Measurements from ENCODE around the gene MAN2B2. TPM values are rescaled to one million over a fixed set of nuclear protein-coding genes. Genes with fewer than 3 reads are reported as not detected.

The MAN2B2 gene
- total RNA-seq, 1 experiment from 2014 or later: 20.5 TPM

- no peaks in the 10 kb centered on the region for H3K27me3 ChIP-seq (replicated peaks; ENCODE audit: control insufficient read depth, insufficient read depth, low read length)
- H3K4me3 ChIP-seq (ENCODE audit: low read depth, low read length): no peak overlapping the region
- ChIA-PET POLR2A (no interaction called here), CTCF (no interaction called here)
- no peaks in the 10 kb centered on the region for H3K9me3 Mint-ChIP-seq (ENCODE audit: unreplicated experiment)
- H3K4me1 Mint-ChIP-seq (ENCODE audit: low read depth, unreplicated experiment): no peaks in the 10 kb centered on the region
- no peaks in the 10 kb centered on the region; the same call in 1 of the 2 replicates for H3K4me1 ChIP-seq
- BruUV-seq (replicated peaks): no TSS peak
- intact Hi-C loops (cut with micrococcal nuclease; ENCODE audit: unreplicated experiment): loop anchor here (10.0 kb wide), 1 partner anchor 62 kb away; no protein-coding TSS in a partner anchor
- H3K27me3 Mint-ChIP-seq (ENCODE audit: insufficient read depth, unreplicated experiment): no peaks in the 10 kb centered on the region
- no peak overlapping the region for H3K27ac Mint-ChIP-seq (ENCODE audit: unreplicated experiment)
- no peak for TF ChIP-seq CTCF (IDR thresholded peaks at IDR 0.05; ENCODE audit: insufficient read depth in 1 of 2, low read depth in 1 of 2, low read length in 1 of 2, severe bottlenecking in 1 of 2, unreplicated experiment in 1 of 2)
- H3K36me3 Mint-ChIP-seq (ENCODE audit: insufficient read depth, unreplicated experiment): peaks cover 7% of the 10 kb centered on the region
- H3K4me3 Mint-ChIP-seq (ENCODE audit: unreplicated experiment): no peak overlapping the region
- H3K36me3 ChIP-seq (ENCODE audit: control insufficient read depth, insufficient read depth, low read length): no peaks in the 10 kb centered on the region
- no peak for DNase-seq
- no peaks in the 10 kb centered on the region for H3K9me3 ChIP-seq
Measured at GRCh38 chr4:6622744-6623143, 47.8 kb downstream of the MAN2B2 start.

GRCh38 chr4:6625256-6625655, 50.3 kb downstream of the MAN2B2 start:
- no peak overlapping the region for H3K4me3 Mint-ChIP-seq (ENCODE audit: unreplicated experiment)
- POLR2A ChIA-PET: no interaction called here
- no peaks in the 10 kb centered on the region for H3K36me3 Mint-ChIP-seq (ENCODE audit: insufficient read depth, unreplicated experiment)
- H3K4me1 Mint-ChIP-seq (ENCODE audit: low read depth, unreplicated experiment): no peaks in the 10 kb centered on the region
- no peaks in the 10 kb centered on the region; the same call in 1 of the 2 replicates for H3K4me1 ChIP-seq
- no peak for TF ChIP-seq CTCF (IDR thresholded peaks at IDR 0.05; ENCODE audit: insufficient read depth in 1 of 2, low read depth in 1 of 2, low read length in 1 of 2, severe bottlenecking in 1 of 2, unreplicated experiment in 1 of 2)
- no peaks in the 10 kb centered on the region for H3K27me3 Mint-ChIP-seq (ENCODE audit: insufficient read depth, unreplicated experiment)
- DNase-seq: no peak
- BruUV-seq (replicated peaks): no TSS peak
- no peaks in the 10 kb centered on the region for H3K9me3 ChIP-seq
- H3K27me3 ChIP-seq (replicated peaks; ENCODE audit: control insufficient read depth, insufficient read depth, low read length): no peaks in the 10 kb centered on the region
- H3K9me3 Mint-ChIP-seq (ENCODE audit: unreplicated experiment): no peaks in the 10 kb centered on the region
- intact Hi-C loops (cut with micrococcal nuclease; ENCODE audit: unreplicated experiment): loop anchor here (10.0 kb wide), 1 partner anchor 60 kb away; no protein-coding TSS in a partner anchor
- H3K27ac Mint-ChIP-seq (ENCODE audit: unreplicated experiment): peak overlapping the region; percentile 19
- no peak overlapping the region for H3K4me3 ChIP-seq (ENCODE audit: low read depth, low read length)
- CTCF ChIA-PET: no interaction called here
- H3K36me3 ChIP-seq (ENCODE audit: control insufficient read depth, insufficient read depth, low read length): no peaks in the 10 kb centered on the region

- no peaks in the 10 kb centered on the region; the same call in 1 of the 2 replicates for H3K4me1 ChIP-seq
- intact Hi-C loops (cut with micrococcal nuclease; ENCODE audit: unreplicated experiment): loop anchor here (10.0 kb wide), 1 partner anchor 59 kb away; no protein-coding TSS in a partner anchor
- Mint-ChIP-seq H3K4me1 (ENCODE audit: low read depth, unreplicated experiment) (no peaks in the 10 kb centered on the region), H3K9me3 (ENCODE audit: unreplicated experiment) (no peaks in the 10 kb centered on the region), H3K27me3 (ENCODE audit: insufficient read depth, unreplicated experiment) (no peaks in the 10 kb centered on the region), H3K27ac (ENCODE audit: unreplicated experiment) (no peak overlapping the region), H3K4me3 (ENCODE audit: unreplicated experiment) (no peak overlapping the region), H3K36me3 (ENCODE audit: insufficient read depth, unreplicated experiment) (no peaks in the 10 kb centered on the region)
- H3K27me3 ChIP-seq (replicated peaks; ENCODE audit: control insufficient read depth, insufficient read depth, low read length): no peaks in the 10 kb centered on the region
- no peaks in the 10 kb centered on the region for H3K9me3 ChIP-seq
- TF ChIP-seq CTCF (IDR thresholded peaks at IDR 0.05; ENCODE audit: insufficient read depth in 1 of 2, low read depth in 1 of 2, low read length in 1 of 2, severe bottlenecking in 1 of 2, unreplicated experiment in 1 of 2): no peak
- BruUV-seq (replicated peaks): no TSS peak
- CTCF ChIA-PET: no interaction called here
- H3K4me3 ChIP-seq (ENCODE audit: low read depth, low read length): no peak overlapping the region
- no peaks in the 10 kb centered on the region for H3K36me3 ChIP-seq (ENCODE audit: control insufficient read depth, insufficient read depth, low read length)
- POLR2A ChIA-PET: no interaction called here
- DNase-seq: no peak
Measured at GRCh38 chr4:6626066-6626465, 51.1 kb downstream of the MAN2B2 start.
